B cell (primary cell): ENCODE results near the gene PGAP6. TPM values are rescaled to one million over a fixed set of nuclear protein-coding genes. Genes with fewer than 3 reads are reported as not detected.

ENCODE experiments used
- ATAC-seq: fragments of 200-7000 bp; cut with Tn5 transposase; one replicate; pipeline ENCODE4 v1.10.0; 2021; ENCODE audit warnings: low read depth, mild to moderate bottlenecking, moderate number of reproducible peaks, moderate library complexity
- CTCF ChIA-PET: fragments of 350-600 bp; sonication (Branson Sonifier 250); formaldehyde crosslinking; loops from one replicate; lab custom pipeline; 2021; ENCODE audit warnings: antibody characterized with exemption, inconsistent platforms; lab: Charles Lee
- POLR2A ChIA-PET: fragments of 350-600 bp; sonication (Branson Sonifier 250); formaldehyde crosslinking; loops from one replicate; lab custom pipeline; 2021; ENCODE audit warnings: antibody characterized with exemption; lab: Charles Lee
- DNase-seq: peaks from one replicate; pipeline ENCODE4 v3.0.0; 2013
- H2AFZ ChIP-seq: 2 replicates; pipeline ENCODE4 v1.6.1; 2012; ENCODE audit warnings: mild to moderate bottlenecking, low read depth, low read length; ENCODE audit not compliant: insufficient read depth, poor library complexity, severe bottlenecking
- H3K27ac ChIP-seq, 2 donors: 1 replicate in 1 of 2; 2 replicates in 1 of 2; pipeline ENCODE4 v1.5.1; 2012 to 2013; ENCODE audit warnings: low read length in 2 of 2, mild to moderate bottlenecking in 2 of 2, moderate library complexity in 1 of 2
- H3K27me3 ChIP-seq, 4 experiments: fragments of 200-600 bp in 1 of 4; sonication (generic) in 1 of 4; replicated peaks in 1 of 4; 1 replicate in 2 of 4; 2 replicates in 2 of 4; pipeline versions ENCODE4 v1.6.1 to v1.7.0; 2013 to 2016; ENCODE audit warnings: low read length in 3 of 4, mild to moderate bottlenecking in 2 of 4, mixed read lengths in 1 of 4, moderate library complexity in 1 of 4; ENCODE audit not compliant: insufficient read depth in 4 of 4, control insufficient read depth in 3 of 4; ENCODE audit errors: control extremely low read depth in 1 of 4
- H3K36me3 ChIP-seq, 2 experiments: replicated peaks in 1 of 2; 1 replicate in 1 of 2; 2 replicates in 1 of 2; pipeline versions ENCODE4 v1.6.1 to v1.7.1; 2013; ENCODE audit warnings: low read length in 1 of 2; ENCODE audit not compliant: insufficient read depth in 2 of 2, control insufficient read depth in 1 of 2; ENCODE audit errors: control extremely low read depth in 1 of 2, extremely low read depth in 1 of 2
- H3K4me1 ChIP-seq, 2 donors: fragments of 200-600 bp in 1 of 2; sonication (generic) in 1 of 2; 1 replicate in 1 of 2; 2 replicates in 1 of 2; pipeline versions ENCODE4 v1.5.1 to v1.6.1; 2013 to 2017; ENCODE audit warnings: low read length in 2 of 2; ENCODE audit not compliant: control insufficient read depth in 2 of 2, insufficient read depth in 2 of 2
- H3K4me2 ChIP-seq: replicated peaks from 2 replicates; pipeline ENCODE3; 2012; ENCODE audit warnings: mild to moderate bottlenecking, low read depth, low read length; ENCODE audit not compliant: poor library complexity, severe bottlenecking
- H3K4me3 ChIP-seq, 5 experiments: fragments of 200-600 bp in 1 of 5; sonication (generic) in 1 of 5; 1 replicate in 3 of 5; 2 replicates in 2 of 5; pipeline versions ENCODE4 v1.5.1 to v1.7.0; 2011 to 2016; ENCODE audit warnings: low read length in 4 of 5, mild to moderate bottlenecking in 4 of 5, low read depth in 2 of 5, control low read depth in 1 of 5, moderate library complexity in 1 of 5; ENCODE audit not compliant: insufficient read depth in 1 of 5; ENCODE audit errors: control extremely low read depth in 1 of 5, extremely low read depth in 1 of 5
- H3K79me2 ChIP-seq: fragments of 200-600 bp; sonication (generic); one replicate; pipeline ENCODE4 v1.6.0; 2016; ENCODE audit warnings: low read length; ENCODE audit not compliant: control insufficient read depth, insufficient read depth
- H3K9ac ChIP-seq: fragments of 200-600 bp; sonication (generic); 2 replicates; pipeline ENCODE4 v1.6.1; 2017; ENCODE audit warnings: mild to moderate bottlenecking, low read length, moderate library complexity
- H3K9me3 ChIP-seq, 3 donors: one replicate each; pipeline versions ENCODE4 v1.6.1 to v1.7.1; 2013; ENCODE audit warnings: low read length in 2 of 3; ENCODE audit not compliant: control insufficient read depth in 2 of 3, insufficient read depth in 1 of 3; ENCODE audit errors: control extremely low read depth in 1 of 3
- H4K20me1 ChIP-seq: 2 replicates; pipeline ENCODE4 v1.6.0; 2012; ENCODE audit warnings: mild to moderate bottlenecking, low read length; ENCODE audit not compliant: insufficient read depth, control insufficient read depth, poor library complexity, severe bottlenecking
- H3K27ac Mint-ChIP-seq: one replicate; pipeline ENCODE4 v1.8.0; 2021; ENCODE audit warnings: mixed read lengths
- H3K27me3 Mint-ChIP-seq: one replicate; pipeline ENCODE4 v1.8.0; 2021; ENCODE audit warnings: mixed read lengths
- H3K4me1 Mint-ChIP-seq: one replicate; pipeline ENCODE4 v1.8.0; 2021; ENCODE audit warnings: mixed read lengths
- H3K4me3 Mint-ChIP-seq: one replicate; pipeline ENCODE4 v1.8.0; 2021; ENCODE audit warnings: mixed read lengths
- H3K9me3 Mint-ChIP-seq: one replicate; pipeline ENCODE4 v1.8.0; 2022; ENCODE audit warnings: mixed read lengths; ENCODE audit not compliant: insufficient read depth
- EZH2 ChIP-seq: IDR thresholded peaks from 2 replicates; pipeline ENCODE4 v1.6.1; 2012; ENCODE audit warnings: borderline replicate concordance, low read depth, mild to moderate bottlenecking, moderate library complexity, low read length; ENCODE audit not compliant: insufficient read depth, poor library complexity, severe bottlenecking
- WGBS: methylation state at CpG from one replicate; pipeline ENCODE4 v1.1.5; 2013; ENCODE audit warnings: missing lambda C conversion rate; ENCODE audit not compliant: insufficient coverage; 5-methylcytosine and 5-hydroxymethylcytosine counted together
- intact Hi-C: fragments of 100-400 bp; cut with micrococcal nuclease; formaldehyde crosslinking; loops from one replicate; pipeline ENCODE4 v1.10.0; 2022
- polyA plus RNA-seq: library from polyadenylated mRNA; depleted of rRNA; stranded (reverse); fragments of >200 nt; gene quantifications from 2 replicates; pipeline ENCODE4 v1.2.3, GENCODE V29; 2012
- total RNA-seq, 2 donors: library from RNA; stranded (reverse); fragments of 120-200 nt in 1 of 2; gene quantifications; 1 replicate in 1 of 2; 2 replicates in 1 of 2; pipeline versions ENCODE4 v1.2.3 to v1.2.4, GENCODE V29; 2013 to 2022
- TF ChIP-seq, protein P1 (sequence below): fragments of 200-600 bp; IDR thresholded peaks from one replicate; pipeline ENCODE4 v1.8.0; 2022; ENCODE audit warnings: antibody characterized with exemption, mild to moderate bottlenecking

The PGAP6 gene
- total and polyA plus RNA-seq, 2 donors (not counting 1 experiment from before 2014, with no cell fraction given) = 47.4 to 158 TPM

DNA sequence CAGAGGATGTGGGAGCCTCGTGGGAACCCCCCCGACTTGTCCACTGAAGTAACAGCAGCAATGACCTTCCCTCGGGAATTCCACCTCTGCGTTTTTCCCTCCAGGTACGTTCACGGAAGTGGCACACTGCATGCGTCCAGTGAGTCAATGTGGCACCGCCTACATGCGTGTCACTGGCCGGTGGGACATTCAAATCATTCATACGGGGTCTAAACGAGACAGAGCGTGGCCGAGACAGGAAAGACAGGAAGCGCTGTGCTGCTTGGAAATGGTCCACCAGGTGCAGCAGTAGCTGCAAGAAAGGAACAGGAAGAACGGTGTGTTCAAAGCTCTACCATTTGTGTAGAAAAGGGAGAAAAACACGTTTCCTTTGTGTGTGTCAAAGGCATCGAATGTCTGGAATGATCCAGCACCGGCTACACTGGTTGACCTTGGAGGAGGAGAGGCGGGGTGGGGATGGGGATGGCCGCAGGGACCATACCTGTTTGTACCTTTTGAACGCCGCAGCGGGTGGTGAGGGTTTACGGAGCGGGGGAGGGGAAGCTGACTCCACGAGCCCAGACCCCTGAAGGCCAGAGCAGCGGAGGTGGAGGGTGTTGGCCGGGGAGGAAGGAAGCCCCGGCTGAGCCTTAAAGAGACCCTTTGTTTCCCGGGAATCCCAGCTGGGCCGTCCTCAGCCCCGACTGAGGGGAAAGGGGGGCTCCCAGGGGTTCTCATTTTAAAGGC, 1.7 kb upstream of the PGAP6 start:
- Mint-ChIP-seq H3K4me1 (peaks cover 22% of the 10 kb centered on the region), H3K9me3 (no peaks in the 10 kb centered on the region), H3K4me3 (peak overlapping the region; percentile 97), H3K27me3 (no peaks in the 10 kb centered on the region), H3K27ac (peak overlapping the region; percentile 82)
- Histone ChIP-seq H3K4me1 (peaks cover 21 to 33% of the 10 kb centered on the region in 2 donors), H3K4me2 (peak overlapping the region; percentile 95), H3K4me3 (peak overlapping the region; percentile 60 to 99 (median 72)), H3K27ac (peak overlapping the region; percentile 55 to 81), H4K20me1 (peaks cover 18% of the 10 kb centered on the region), H3K79me2 (peaks cover 30% of the 10 kb centered on the region), H3K9me3 (no peaks in the 10 kb centered on the region), H3K27me3 (no peaks in the 10 kb centered on the region), H3K36me3 (no peaks in the 10 kb centered on the region), H3K9ac (peak overlapping the region; percentile 88), H2AFZ (peak overlapping the region; percentile 44)
- DNase-seq (peak; percentile 82), ATAC-seq (peak; percentile 47)
- ChIA-PET CTCF (interaction anchor here (0.7 to 1.9 kb wide), 6 partner anchors 8 to 21 kb away, joined by 3 to 4 read pairs (median 3); partner anchors contain the start of gene DECR2), POLR2A (interaction anchor here (0.8 to 2.3 kb wide), 6 partner anchors 9 to 277 kb away, joined by 3 to 24 read pairs (median 4); partner anchors contain the start of genes DECR2 and NME4)
- TF ChIP-seq, protein P1, sequence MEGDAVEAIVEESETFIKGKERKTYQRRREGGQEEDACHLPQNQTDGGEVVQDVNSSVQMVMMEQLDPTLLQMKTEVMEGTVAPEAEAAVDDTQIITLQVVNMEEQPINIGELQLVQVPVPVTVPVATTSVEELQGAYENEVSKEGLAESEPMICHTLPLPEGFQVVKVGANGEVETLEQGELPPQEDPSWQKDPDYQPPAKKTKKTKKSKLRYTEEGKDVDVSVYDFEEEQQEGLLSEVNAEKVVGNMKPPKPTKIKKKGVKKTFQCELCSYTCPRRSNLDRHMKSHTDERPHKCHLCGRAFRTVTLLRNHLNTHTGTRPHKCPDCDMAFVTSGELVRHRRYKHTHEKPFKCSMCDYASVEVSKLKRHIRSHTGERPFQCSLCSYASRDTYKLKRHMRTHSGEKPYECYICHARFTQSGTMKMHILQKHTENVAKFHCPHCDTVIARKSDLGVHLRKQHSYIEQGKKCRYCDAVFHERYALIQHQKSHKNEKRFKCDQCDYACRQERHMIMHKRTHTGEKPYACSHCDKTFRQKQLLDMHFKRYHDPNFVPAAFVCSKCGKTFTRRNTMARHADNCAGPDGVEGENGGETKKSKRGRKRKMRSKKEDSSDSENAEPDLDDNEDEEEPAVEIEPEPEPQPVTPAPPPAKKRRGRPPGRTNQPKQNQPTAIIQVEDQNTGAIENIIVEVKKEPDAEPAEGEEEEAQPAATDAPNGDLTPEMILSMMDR = no peak
- TF ChIP-seq EZH2 = no peak
- 19% methylated on average over 32 of the region's 33 CpGs for WGBS
- intact Hi-C loops = loop anchor here (1.0 to 5.0 kb wide), 5 partner anchors 13 to 144 kb away; partner anchors contain the start of genes CAPN15 and RAB11FIP3
